GM18526 (cell line): ENCODE measurements around the gene LHB.

Experiments used
- POLR2A ChIP-seq: IDR thresholded peaks from 3 replicates; pipeline ENCODE4 v1.6.1; 2011; ENCODE audit not compliant: insufficient read length; ENCODE audit errors: extremely low read depth

LHB gene

GRCh38 chr19:48986211-48986610, 30.7 kb downstream of the LHB start:
- no peak for TF ChIP-seq POLR2A

GRCh38 chr19:48985711-48986110, 31.2 kb downstream of the LHB start:
- no peak for TF ChIP-seq POLR2A

- no peak for TF ChIP-seq POLR2A
These were observed 34.6 kb downstream of the LHB start for GRCh38 chr19:48982280-48982679.

- TF ChIP-seq POLR2A = no peak
These were observed 39.8 kb downstream of the LHB start for GRCh38 chr19:48977061-48977460.

- no peak for TF ChIP-seq POLR2A
These were observed 40.7 kb downstream of the LHB start for GRCh38 chr19:48975947-48976847.

GRCh38 chr19:48970923-48971395, 45.9 kb downstream of the LHB start:
- TF ChIP-seq POLR2A = no peak

- TF ChIP-seq POLR2A = no peak
These were observed 46.6 kb downstream of the LHB start for GRCh38 chr19:48970139-48970766.

GRCh38 chr19:48969276-48970138, 47.4 kb downstream of the LHB start:
- TF ChIP-seq POLR2A = no peak

- no peak for TF ChIP-seq POLR2A
These were observed 48.1 kb downstream of the LHB start for GRCh38 chr19:48968813-48969218.

- TF ChIP-seq POLR2A = no peak
These were observed 48.7 kb downstream of the LHB start for GRCh38 chr19:48968179-48968661.

GRCh38 chr19:48967346-48968178, 49.3 kb downstream of the LHB start:
- no peak for TF ChIP-seq POLR2A

GRCh38 chr19:48966541-48967345, 50.1 kb downstream of the LHB start:
- no peak for TF ChIP-seq POLR2A
